HG02885 (cell line): ENCODE results near the gene GNL1.
A peak's percentile ranks its signal among the peaks of the same experiment; 100 is the strongest.

Experiments used
- ATAC-seq: cut with Tn5 transposase; IDR thresholded peaks from one replicate; pipeline ENCODE4 v1.9.1; 2021; ENCODE audit warnings: mild to moderate bottlenecking; ENCODE audit not compliant: unreplicated experiment, poor library complexity

The GNL1 gene

GRCh38 chr6:30571075-30571761 is 14.9 kb upstream of the GNL1 start, which contains the start of gene ABCF1:
ABCF1 (plus strand) TSS chr6:30571442; CDS start chr6:30571488, 46 bp downstream.
- ATAC-seq = peak; percentile 95

- ATAC-seq = peak; percentile 17
Measured at GRCh38 chr6:30570740-30571074, 14.4 kb upstream of the GNL1 start.

- no peak for ATAC-seq
Measured at GRCh38 chr6:30570263-30570662, 14.0 kb upstream of the GNL1 start.

- ATAC-seq = no peak
Measured at GRCh38 chr6:30568245-30568644, 12.0 kb upstream of the GNL1 start.

- no peak for ATAC-seq
Measured at GRCh38 chr6:30565772-30566171, 9.5 kb upstream of the GNL1 start.

- ATAC-seq = no peak
Measured at GRCh38 chr6:30564114-30564513, 7.8 kb upstream of the GNL1 start.

GRCh38 chr6:30562470-30563425 is 6.5 kb upstream of the GNL1 start:
- no peak for ATAC-seq

- ATAC-seq = no peak
Measured at GRCh38 chr6:30560930-30561329, 4.6 kb upstream of the GNL1 start.

GRCh38 chr6:30557683-30557981 is 1.3 kb upstream of the GNL1 start:
- ATAC-seq = no peak

- peak; percentile 65 for ATAC-seq
Measured at GRCh38 chr6:30556906-30557682, 805 bp upstream of the GNL1 start, which contains the start of gene PRR3. PRR3 (plus strand) TSS chr6:30557295; CDS start chr6:30557345, 50 bp downstream.

- ATAC-seq = no peak
Measured at GRCh38 chr6:30555816-30556065, 548 bp downstream of the GNL1 start.

GRCh38 chr6:30554962-30555815 is 1.1 kb downstream of the GNL1 start:
- no peak for ATAC-seq

GRCh38 chr6:30554404-30554803 is 1.9 kb downstream of the GNL1 start:
- no peak for ATAC-seq

- no peak for ATAC-seq
Measured at GRCh38 chr6:30548375-30548774, 7.9 kb downstream of the GNL1 start.

- no peak for ATAC-seq
Measured at GRCh38 chr6:30547454-30547853, 8.8 kb downstream of the GNL1 start.

GRCh38 chr6:30544666-30545272 is 11.5 kb downstream of the GNL1 start:
- ATAC-seq = no peak

GRCh38 chr6:30543821-30544220 is 12.5 kb downstream of the GNL1 start:
- ATAC-seq = no peak

- ATAC-seq = no peak
Measured at GRCh38 chr6:30542915-30543314, 13.4 kb downstream of the GNL1 start.

- ATAC-seq = no peak
Measured at GRCh38 chr6:30542404-30542725, 13.9 kb downstream of the GNL1 start.
